C4-2B (cell line): ENCODE results near the gene AP3S2.

Experiments used
- H3K27ac ChIP-seq: fragments of 450-650 bp; 2 replicates; pipeline ENCODE4 v1.5.1; 2017
- CTCF ChIP-seq: fragments of 450-650 bp; conservative IDR thresholded peaks from 2 replicates; pipeline ENCODE4 v1.5.1; 2017; ENCODE audit warnings: mild to moderate bottlenecking
- ZFX ChIP-seq: fragments of 450-650 bp; IDR thresholded peaks from 2 replicates; pipeline ENCODE4 v1.6.1; 2017

Gene AP3S2

GRCh38 chr15:89812847-89813320, 80.9 kb downstream of the AP3S2 start:
- H3K27ac ChIP-seq, result peak overlapping the region; percentile 55
- TF ChIP-seq ZFX (no peak), CTCF (no peak)

GRCh38 chr15:89812011-89812846, 81.6 kb downstream of the AP3S2 start:
- TF ChIP-seq CTCF (no peak), ZFX (peak; percentile 25; the same call in 1 of the 2 replicates)
- H3K27ac ChIP-seq, result peak overlapping the region; percentile 55

- 0 out of 2 replicates have a peak overlapping the region, but pooled peaks have one; percentile 6 for H3K27ac ChIP-seq
- TF ChIP-seq ZFX (no peak), CTCF (no peak)
Observed at GRCh38 chr15:89810837-89811236, 83.0 kb downstream of the AP3S2 start.

- TF ChIP-seq ZFX, result no peak
- no peak for TF ChIP-seq CTCF
- peak overlapping the region; percentile 61 for H3K27ac ChIP-seq
Observed at GRCh38 chr15:89809787-89810148, 84.0 kb downstream of the AP3S2 start.

- TF ChIP-seq ZFX (peak; percentile 64; the same call in 1 of the 2 replicates), CTCF (no peak)
- H3K27ac ChIP-seq, result peak overlapping the region; percentile 61
Observed at GRCh38 chr15:89809093-89809786, 84.6 kb downstream of the AP3S2 start.

- TF ChIP-seq ZFX, result no peak
- TF ChIP-seq CTCF, result no peak
- H3K27ac ChIP-seq, result peak overlapping the region; percentile 61
Observed at GRCh38 chr15:89808160-89808870, 85.5 kb downstream of the AP3S2 start.
